RCC 7860 (cell line): ENCODE measurements around the gene CDK5RAP1.

ENCODE experiments used
- DNase-seq: peaks from one replicate; pipeline ENCODE4 v3.0.0-alpha.2; 2015; ENCODE audit warnings: low spot score
- FAIRE-seq: peaks from 2 replicates; lab custom pipeline; 2012; peaks lifted over from hg19 to GRCh38; lab: Jason Lieb, UNC

CDK5RAP1 gene

DNA sequence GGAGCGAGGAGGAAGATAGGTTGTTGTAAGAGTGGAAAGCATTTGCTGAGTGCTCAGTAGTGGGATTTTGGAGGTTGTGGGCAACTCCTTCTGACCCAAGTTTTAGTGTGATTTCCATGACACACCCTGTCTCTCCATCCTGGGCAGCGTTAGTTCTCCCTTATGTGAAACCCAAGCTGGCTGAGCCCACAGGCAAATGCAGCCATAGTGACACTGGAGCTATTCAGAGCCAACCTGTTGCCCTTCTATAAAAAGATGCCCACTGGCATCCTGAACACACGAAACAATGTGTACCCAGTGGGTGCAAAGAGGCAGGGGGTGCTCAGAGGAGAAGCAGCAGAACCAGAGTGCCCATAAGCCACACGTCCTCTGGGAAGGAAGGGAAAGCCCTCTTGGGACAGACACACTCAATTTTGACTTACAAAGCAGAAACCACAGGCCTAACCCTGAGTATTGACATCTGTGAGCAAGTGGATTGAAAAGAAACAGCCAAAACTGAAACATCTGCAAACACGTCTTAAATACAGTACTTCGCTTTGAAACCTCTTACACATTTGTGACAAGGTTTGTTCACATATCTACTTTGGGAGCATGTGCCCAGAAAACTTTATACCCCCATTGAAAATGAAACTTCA is 63.7 kb downstream of the CDK5RAP1 start:
- FAIRE-seq, result no peak
- no peak for DNase-seq

- DNase-seq (no peak), FAIRE-seq (no peak)
Measured at GRCh38 chr20:33337119-33337518, 64.2 kb downstream of the CDK5RAP1 start.

DNA sequence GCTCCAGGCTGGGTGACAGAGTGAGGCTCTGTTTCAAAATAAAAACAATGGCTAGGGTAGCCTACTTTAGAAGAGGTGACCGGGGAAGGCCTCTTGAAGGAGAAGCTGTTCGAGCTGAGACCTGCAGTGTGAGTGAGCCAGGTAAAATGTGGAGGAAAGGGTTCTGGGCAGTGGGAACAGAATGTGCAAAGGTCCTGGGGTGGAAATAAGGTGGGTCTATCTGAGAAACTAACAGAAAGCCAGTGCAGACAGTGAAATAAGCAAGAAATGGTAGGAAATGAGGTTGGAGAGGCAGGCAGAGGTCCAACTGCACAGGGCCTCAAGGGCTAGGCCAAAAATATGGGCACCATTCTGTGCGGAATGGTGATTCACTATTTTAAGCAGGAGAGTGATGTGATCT is 64.9 kb downstream of the CDK5RAP1 start:
- no peak for FAIRE-seq
- no peak for DNase-seq

DNA sequence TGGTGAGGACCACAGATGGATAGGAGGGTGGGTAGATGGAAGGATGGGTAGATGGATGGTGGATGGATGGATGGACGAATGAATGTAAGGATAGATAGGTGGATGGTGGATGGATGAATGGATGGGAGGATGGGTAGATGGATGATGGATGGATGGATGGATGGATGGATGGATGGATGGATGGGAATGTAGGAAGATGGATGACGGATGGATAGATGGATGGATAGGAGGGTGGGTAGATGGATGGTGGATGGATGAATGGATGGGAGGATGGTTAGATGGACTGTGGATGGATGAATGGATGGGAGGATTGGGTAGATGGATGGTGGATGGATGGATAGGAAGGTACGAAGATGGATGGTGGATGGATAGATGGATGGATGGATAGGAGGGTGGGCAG is 67.2 kb downstream of the CDK5RAP1 start:
- no peak for FAIRE-seq

GRCh38 chr20:33333616-33334015 is 67.7 kb downstream of the CDK5RAP1 start:
- no peak for DNase-seq
- no peak for FAIRE-seq

More for the DNA sequence above, 67.2 kb downstream of the CDK5RAP1 start:
- no peak for DNase-seq

- DNase-seq (no peak), FAIRE-seq (no peak)
Measured at GRCh38 chr20:33332905-33333456, 68.3 kb downstream of the CDK5RAP1 start.

GRCh38 chr20:33328157-33329137 is 72.9 kb downstream of the CDK5RAP1 start:
- no peak for DNase-seq
- no peak for FAIRE-seq

DNA sequence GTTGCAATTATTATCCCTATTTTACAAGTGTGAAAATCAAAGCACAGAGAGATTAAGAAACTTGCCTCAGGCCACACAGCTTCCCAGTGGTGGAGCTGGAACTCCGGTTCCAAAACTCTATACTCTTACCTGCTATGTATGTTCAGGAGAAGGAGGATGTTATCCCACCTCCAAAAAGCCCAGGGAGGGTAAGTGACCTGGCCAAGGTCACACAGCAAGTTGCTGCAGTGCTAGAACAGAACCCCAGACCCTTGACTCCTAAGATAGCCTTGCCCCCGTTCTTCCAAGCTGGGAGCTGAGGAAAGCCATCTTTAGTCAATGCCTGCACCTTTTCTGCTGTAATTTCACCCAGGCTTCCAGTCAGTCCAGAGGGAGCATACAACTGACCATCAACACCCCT is 76.0 kb downstream of the CDK5RAP1 start:
- no peak for DNase-seq
- no peak for FAIRE-seq

DNA sequence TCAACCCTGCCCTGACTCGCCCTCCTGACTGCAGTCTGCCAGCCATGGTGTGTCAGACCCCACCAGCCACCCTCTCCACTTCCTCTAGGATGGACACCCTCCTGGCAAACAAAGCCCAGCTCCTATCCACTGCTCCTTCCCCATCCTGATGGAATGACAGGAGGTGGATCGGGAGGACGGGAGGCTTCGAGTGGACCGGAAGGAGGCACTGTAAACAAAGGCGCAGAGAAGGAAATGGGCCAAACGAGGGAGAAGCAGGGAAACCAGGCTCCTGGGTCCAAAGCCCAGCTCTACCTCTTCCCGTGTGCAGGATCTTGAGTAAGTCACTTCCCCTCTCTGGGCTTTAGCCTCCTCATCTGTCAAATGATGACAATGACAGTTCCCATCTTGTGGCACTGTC is 78.1 kb downstream of the CDK5RAP1 start:
- FAIRE-seq (no peak), DNase-seq (no peak)

GRCh38 chr20:33322456-33322855 is 78.9 kb downstream of the CDK5RAP1 start:
- FAIRE-seq, result no peak
- DNase-seq, result no peak

DNA sequence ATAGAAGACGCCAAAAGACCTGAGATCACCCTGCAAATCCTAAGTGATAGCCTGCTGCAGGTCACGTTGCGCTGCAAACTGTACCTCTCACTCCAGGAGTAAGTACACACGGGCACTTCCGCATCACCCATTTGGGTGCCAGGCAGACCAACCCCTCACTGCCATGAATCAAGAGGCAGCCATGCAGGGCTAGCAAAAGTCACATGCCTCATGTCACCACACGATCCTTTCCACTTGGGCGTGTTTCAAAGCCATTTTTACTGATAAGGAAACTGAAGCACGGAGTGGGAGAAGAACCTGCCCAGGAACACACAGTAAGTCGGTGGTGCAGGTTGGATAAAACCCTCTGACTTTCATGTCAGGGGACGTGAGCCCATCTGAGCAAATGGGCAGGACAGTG is 81.3 kb downstream of the CDK5RAP1 start:
- DNase-seq, result no peak
- no peak for FAIRE-seq

DNA sequence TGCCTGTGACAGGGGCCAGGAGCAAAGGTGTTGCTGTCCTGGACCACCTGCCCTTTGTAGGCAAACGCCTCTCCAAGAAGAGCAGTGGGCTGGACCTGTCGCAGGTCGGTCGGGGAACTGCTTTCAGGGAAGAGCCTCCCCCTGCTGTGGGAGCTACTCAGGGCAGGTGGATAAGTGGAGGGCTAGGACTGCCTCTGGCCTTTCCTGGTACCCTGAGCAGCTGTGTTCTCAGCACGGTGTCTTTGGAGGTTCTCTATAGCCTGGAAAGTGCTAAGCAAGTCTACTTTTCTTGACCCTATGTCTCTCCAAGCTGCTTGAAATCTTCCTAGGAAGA is 83.3 kb downstream of the CDK5RAP1 start:
- FAIRE-seq (no peak), DNase-seq (no peak)

DNA sequence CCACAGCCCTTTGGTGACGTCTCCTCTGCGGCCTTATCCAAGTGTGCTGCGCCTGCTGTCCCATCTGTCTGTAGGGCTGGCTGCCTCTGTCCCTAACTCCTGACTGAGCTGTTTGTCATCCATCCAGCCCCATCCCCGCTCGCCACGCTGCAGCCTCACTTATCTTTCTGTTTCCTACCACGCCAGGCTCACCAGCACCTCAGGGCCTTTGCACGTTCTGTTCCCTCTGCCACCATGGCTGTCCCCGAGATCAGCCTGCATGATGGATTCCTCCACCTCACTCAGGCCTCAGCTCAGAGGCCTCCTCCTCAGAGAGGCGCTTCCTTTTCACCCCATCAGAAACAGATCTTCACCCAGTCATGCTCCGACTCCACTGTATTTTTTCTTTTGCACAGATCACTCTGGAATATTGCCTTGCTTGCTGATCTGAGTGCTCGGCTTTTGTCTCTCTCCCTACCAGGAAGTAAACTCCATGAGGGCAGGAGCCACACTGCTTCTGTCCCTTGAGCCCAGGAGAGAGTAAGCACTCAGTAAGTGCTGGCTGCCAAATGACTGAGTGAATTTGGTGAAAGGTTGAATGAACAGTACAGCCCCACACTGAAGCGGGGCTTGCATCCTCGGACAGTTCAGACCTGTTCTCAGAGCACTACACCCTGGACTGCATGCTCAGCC is 83.8 kb downstream of the CDK5RAP1 start:
- FAIRE-seq (no peak), DNase-seq (no peak)

DNA sequence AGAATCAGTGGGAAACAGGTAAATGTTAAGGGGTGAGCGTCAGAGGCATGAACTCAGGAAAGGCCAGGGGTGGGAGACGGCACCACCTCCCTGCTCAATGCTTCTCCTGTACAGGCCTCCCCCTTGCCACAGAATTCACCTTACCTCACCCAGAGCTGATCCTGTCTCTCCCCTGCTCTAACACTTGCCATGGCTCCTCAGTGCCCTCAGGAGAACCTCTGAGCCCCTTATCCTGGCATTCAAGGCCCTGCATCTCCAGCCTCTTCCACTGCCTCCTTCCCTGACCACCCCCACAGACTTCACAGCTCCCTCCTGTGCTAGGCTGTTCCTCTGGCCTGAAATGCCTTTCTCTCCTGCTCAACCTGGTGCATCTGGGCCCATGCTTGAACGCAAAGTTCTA is 84.4 kb downstream of the CDK5RAP1 start:
- FAIRE-seq, result no peak
- no peak for DNase-seq

- no peak for DNase-seq
- FAIRE-seq, result no peak
Measured at GRCh38 chr20:33316343-33316742, 85.0 kb downstream of the CDK5RAP1 start.

DNA sequence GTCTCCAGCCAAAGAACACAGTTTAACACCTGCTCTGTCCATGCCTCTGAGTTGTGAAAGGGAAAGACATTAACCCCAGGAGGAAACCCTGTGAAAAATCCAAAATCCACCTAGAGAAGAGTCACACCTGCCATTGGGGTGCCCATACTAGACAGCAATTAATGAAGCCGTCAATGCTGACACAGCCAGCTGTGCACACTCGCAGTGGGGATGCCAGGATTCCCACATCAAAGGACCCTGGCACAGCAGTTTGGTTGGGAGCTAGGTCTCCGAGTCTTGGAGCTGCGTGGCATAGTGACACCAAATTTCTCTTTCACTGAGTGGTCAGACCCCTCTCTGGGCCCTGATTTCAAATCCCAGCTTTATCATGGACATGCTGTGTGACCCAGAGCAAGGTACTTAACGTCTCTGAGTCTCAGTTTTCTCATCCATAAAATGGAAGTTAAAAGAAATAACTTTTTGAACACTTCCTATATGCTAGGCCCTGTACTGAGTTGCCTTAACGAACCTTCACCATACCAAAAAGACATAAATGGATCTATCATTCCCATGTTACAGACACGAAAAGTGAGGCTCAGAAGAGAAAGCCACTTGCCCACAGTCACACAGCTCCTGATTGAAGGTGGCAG is 87.5 kb downstream of the CDK5RAP1 start:
- DNase-seq, result no peak
- no peak for FAIRE-seq

GRCh38 chr20:33312583-33312982 is 88.7 kb downstream of the CDK5RAP1 start:
- no peak for DNase-seq
- no peak for FAIRE-seq

DNA sequence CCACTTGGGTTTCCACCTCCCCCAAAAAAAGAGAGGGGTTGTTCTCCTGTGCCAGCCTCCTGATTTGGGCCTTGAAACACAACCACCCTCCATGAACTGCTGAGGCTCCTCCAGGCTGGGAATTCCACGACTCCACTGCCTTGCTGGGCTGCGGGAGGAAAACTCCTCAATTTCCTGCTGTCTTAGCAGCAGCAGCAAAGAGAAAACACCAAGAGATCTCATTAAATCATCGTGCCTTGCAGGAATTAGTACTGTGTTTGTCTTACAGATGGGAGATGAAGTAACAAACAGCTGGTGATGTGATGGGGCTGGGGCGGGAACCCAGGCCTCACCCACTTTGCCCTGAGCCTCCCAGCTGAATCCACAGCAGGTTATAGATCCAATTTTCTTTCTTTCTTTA is 89.3 kb downstream of the CDK5RAP1 start:
- FAIRE-seq, result no peak
- no peak for DNase-seq

DNA sequence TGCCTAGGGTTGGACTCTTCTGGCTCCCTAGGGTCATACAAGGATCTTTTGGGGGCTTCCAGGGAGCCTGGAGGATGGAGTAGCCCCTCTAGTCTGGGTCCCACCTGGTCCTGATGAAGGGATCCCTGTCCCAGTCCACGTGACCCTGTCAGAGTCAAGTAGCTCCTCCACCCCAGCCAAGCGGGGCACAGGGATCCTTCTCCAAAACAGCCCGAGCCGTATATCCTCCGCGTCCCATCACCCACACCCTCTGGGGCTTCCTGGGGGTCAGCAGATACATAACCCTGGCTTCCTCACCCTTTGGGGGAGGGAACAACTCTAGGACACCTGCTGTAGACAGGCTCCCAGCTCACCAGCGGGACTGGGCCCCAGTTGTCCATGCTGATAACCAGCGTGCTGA is 90.3 kb downstream of the CDK5RAP1 start:
- no peak for FAIRE-seq

GRCh38 chr20:33310327-33310899 is 90.9 kb downstream of the CDK5RAP1 start:
- DNase-seq (no peak), FAIRE-seq (no peak)

More for the DNA sequence above, 90.3 kb downstream of the CDK5RAP1 start:
- DNase-seq, result no peak

- no peak for FAIRE-seq
- DNase-seq, result no peak
Measured at GRCh38 chr20:33309631-33310030, 91.7 kb downstream of the CDK5RAP1 start.
